ENCODE data around the gene MMP7.

- no peak for TF ChIP-seq CTCF (IDR thresholded peaks at IDR 0.05)
- no peak for TF ChIP-seq EP300 (IDR thresholded peaks at IDR 0.05; ENCODE audit: low read depth)
Observed at GRCh38 chr11:102561636-102562035, 31.1 kb upstream of the MMP7 start.
